Fibroblast of skin of right quadriceps (primary cell): ENCODE data around the gene PCSK5.
"Not testable (repeated sequence)": the region's sequence is repeated elsewhere in the genome, so short reads cannot be mapped to it uniquely, and the experiment has no call there.

Source experiments
- DNase-seq: peaks from one replicate; pipeline ENCODE4 v3.0.0-alpha.2; 2013

Gene PCSK5

DNA sequence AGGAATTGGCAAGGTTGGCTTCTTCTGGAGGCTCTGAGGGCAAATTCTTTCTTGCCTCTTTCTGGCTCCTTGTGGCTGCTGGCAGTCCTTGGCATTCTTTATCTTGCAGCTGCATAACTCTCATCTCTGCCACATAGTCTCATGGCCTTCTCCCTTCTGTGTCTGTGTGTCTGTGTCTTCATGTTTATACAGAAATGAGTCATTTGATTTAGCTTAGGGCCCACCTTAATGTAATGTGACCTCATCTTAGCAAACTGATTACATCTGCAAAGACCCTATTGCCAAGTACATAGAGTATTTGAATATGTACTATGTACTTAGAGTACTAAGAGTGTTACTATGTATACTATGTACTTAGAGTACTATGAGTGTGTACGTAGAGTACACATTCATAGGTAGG lies 381.3 kb downstream of the PCSK5 start:
- no peak for DNase-seq

DNA sequence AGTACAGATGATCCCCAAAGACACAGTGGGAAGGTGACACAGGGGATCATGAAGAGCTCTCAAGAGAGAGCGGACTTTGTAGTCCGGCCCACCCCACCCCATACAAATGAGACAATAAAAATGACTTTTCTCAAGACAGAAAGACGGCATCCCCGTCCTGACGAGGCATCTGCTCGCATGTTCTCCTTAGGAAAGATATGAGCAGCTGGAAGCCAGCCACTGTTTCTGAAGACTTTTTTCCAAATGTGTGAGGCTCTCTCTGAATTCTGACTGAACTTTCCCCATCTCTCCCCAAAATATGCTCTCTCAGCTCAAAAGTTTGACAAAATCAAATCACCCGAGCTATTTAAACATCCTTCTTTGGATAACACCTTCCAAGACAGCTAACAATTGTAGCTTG lies 398.6 kb downstream of the PCSK5 start:
- no peak for DNase-seq

DNA sequence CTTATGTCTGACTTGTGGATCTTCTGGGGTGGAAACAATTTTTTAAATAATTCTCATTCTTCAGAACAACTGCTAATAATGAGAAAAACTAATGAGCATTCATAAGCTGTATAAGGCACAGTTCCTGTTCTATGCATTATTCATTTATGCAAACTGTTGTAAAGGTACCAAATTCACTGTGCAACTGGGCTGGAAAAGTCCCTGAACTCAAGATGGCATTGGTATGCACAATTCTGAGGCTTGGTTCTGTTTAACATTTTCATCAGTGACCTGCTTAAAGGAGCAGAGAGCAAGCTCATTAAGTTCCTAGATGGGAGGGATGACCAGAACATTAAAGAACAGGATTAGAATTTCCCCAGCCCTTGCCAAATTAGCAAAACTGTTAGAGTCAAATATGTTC lies 399.2 kb downstream of the PCSK5 start:
- no peak for DNase-seq

DNA sequence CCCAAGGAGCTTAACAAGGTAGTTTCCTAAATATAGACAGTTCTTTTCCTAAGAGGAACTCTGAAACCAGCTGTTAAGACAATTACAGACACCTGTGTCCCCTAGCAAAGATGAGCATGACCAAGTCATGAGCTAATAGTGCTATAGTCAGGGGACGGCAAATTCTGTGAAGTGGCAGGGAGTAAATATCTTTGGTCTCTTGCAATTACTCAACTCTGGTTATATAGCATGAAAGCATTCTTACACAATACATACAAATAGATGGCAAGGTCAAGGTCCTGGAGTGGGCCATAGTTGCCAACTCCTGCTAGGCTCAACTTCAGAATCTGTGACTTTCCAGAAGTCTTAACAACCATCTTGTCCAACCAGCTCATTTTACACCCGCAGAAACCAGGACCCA lies 400.1 kb downstream of the PCSK5 start:
- DNase-seq, result no peak

DNA sequence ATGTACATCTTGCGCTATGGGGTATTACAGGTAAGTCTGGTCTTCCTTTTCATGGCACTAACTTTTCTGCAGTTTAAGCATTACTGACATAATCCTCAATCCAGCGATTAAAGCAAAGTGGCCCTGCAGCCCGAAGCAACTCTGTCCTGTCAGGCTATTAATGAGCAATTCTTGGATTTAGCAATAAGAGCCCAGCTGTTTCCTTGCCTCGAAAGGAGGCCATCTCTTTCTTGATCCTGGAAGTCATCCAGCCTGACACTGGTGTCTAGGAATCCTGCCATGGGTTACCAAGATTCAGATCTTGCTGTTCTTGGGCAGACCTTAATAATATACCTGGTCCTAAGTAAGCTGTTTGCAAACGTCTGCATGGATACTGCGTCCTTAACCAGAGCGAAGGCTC lies 401.8 kb downstream of the PCSK5 start:
- DNase-seq, result no peak

DNA sequence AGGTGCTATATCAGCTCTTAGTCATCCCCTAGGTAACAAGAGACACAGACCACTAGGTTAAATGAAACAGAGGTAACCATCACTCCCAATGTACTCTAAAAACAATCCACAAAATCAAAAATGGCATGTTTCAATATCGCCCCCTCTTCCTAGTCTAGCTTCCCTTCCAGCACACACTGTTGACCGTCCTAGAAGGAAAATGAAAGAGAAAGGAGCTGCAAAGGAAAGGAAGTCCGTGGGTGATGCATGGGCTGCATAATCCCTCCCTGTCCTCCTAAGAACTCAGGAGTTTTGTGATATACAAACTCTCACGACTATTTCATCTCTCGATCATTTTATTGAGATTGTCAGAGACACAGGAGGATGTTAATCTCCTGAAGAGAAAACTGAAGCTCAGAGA lies 402.2 kb downstream of the PCSK5 start:
- DNase-seq, result no peak

DNA sequence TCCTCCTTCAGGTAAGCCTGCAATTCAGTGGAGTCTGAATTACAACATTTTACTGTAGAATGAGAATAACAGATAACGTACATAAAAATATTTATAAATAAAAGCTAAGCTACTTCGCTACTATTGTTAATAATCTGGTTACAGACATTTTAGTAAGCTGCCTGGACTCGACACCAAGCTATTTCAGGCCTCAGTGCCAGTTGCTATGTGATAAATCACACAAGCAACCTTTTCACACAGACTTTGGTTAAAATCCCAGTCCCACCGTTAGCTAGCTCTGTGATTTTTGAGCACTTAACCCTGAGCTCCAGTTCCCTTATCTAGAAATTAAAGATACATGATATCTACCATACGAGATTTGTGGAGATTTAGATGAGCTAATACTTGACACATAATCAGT lies 403.8 kb downstream of the PCSK5 start:
- DNase-seq, result no peak

DNA sequence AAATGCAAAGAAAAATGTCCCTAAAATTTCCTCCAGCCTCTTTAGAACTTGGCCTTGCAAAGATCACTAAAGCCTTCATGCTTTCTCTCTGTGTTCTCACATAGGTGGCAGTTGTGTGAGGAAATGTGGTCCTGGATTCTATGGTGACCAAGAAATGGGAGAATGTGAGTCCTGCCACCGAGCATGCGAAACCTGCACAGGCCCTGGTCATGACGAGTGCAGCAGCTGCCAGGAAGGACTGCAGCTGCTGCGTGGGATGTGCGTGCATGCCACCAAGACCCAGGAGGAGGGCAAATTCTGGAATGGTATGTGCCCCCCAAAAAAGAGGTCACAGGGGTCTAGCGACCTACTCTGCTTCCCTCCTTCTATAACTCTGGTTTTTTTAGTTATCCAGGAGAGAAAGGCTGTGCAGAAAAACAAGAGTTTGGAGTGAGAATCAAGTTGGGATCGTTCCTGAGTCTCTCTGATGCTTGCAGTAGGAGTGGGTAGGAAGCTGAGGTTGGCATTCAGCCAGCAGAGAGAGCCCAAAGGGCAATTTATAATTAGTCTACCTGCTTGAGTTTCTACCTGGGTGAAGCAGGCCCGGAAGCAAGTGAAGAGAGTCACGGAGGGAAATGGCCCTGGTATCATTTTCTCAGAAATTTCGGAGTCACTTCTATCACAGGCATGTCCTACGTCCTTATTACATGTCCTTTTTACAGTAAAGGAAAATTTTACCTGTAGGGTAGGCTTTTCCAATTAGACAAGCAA lies 406.3 kb downstream of the PCSK5 start:
- DNase-seq, result no peak

DNA sequence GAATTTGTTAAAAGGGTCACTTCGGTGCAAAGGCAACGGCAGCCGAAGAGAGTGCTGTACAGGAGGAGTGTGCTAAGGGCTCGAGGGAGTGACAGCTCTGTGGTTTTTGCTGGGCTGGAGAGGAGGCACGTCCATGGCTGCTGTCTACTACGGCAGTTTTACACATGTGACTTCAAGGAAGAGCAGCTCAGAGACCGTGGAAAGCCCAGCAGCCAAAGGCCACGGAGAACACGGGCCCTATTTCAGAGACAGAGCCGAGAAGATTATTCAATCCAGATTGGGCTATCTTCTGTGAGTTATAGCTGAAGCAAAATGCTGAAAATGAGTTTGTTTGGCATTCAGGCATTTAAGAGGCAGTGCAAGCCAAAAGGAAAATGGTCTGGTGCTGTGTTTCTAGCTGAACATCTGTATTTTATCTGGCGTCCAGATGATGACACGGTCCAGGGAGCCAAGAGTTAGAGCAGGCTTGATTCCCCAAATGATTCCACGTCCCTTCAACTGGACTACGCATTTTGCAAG lies 407.3 kb downstream of the PCSK5 start:
- no peak for DNase-seq

DNA sequence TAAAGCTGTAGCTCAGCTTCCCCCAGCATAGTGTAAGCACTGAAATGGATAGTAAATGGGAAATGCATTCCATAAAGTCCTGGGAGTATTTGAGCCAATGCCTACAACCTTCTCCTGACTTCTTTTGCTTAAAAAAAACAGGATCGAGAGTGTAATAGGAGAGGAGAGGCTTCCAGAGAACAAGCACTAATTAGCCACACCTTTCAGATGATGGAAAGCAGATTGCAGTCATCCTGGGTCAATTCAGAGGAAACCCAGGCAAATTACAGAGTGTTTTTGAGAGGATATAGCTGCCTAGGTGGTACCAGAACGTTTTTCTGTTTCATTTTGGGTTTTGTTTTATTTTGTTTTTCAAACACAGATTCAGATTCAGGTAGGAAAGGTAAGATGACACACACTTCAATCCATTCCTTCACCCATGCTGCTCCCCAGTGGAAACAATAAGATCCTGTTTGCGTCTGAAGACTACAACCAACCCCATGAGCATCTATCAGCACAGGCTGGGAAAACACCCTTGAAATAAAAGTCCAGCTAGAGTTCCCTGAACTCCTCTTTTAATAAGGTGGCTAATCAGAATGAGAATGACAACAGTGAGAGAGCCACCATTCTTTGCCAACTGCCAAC lies 408.2 kb downstream of the PCSK5 start:
- peak; percentile 20 for DNase-seq

DNA sequence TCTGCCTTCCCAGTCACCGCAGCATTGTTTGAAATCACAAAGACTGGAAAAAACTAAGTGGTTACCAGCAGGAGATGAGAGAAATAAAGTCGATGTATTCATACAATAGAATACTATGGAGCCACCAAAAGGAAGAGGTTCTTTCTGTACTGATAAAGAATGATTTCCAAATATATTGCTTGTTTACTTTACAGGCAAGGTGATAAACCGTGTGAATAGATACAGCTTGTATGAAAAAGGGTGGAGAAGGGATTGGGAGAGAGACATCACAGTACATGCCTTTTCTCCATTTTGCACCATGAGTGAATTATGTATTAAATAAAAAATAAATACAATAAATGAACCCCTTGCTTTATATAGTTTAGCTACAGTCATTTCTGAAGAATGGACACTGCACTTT lies 412.1 kb downstream of the PCSK5 start:
- DNase-seq, result no peak

DNA sequence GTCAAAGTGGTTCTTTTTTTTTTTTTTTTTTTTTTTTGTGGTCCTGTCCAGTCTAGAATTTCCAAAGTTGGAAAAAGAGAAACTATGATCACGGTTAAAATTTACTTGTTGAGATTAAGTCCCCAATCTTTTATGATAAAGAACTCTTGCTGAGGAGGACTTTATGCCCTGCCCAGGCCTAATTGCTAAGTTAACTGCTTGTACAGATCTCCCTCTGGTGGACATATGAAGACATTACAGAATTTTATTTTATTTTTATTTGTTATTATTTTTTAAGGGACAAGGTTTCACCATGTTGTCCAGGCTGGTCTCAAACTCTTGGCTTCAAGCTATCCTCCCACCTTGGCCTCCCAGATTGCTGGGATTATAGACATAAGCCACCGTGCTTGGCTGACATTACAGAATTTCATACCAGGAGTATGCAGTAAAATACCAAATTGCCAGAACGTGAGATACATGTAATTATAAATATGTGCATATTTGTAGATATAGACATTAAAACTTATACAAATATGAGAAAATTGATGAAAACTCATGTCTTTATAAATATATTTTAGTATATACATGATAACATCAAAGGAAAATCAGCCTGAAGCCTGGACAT lies 412.6 kb downstream of the PCSK5 start:
- DNase-seq, result peak; percentile 44

DNA sequence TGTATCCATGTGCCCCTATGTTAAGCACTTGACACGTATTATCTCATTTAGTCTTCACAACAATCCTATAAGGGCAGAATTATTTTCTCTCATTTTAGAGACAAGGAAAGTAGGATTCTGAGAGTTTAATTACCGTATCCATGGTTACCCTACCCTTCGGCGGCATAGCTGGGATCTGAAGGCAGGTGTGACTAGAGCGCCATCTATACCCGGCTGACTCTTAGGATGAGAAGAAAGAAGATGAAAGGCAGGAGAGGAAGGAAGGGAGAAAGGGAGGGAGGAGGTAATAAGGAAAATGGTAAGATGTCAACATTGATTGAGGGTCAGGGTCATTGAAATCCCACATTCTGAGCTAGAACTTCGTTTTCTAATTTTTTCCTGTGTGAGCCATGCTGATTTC lies 416.6 kb downstream of the PCSK5 start:
- not testable (repeated sequence) for DNase-seq

DNA sequence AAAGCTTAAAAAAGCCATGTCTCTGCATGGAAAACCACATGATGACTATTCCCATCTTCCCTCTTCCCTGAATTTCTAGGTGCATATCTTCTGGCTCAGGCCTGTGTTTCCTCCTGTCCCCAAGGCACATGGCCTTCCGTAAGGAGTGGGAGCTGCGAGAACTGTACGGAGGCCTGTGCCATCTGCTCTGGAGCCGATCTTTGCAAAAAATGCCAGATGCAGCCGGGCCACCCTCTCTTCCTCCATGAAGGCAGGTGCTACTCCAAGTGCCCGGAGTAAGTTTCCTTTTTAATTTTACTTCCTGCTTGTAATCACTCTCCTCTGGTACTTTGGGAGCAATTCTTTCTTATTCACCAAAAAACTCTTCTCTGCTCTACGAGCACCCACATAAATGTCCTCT lies 420.1 kb downstream of the PCSK5 start:
- DNase-seq, result no peak

DNA sequence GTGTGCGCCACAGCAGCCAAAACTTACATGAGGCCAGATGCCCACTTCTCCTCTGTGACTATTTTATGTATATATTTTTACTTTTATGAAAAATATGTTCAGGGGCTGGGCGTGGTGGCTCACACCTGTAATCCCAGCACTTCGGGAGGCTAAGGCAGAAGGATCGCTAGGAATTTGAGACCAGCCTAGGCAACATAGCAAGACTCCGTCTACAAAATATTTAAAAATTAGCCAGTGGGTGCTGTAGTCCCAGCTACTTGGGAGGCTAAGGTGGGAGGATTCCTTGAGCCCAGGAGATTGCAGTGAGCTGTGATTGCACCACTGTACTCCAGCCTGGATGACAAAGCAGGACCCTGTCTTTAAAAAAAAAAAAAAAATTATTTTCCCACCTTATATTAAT lies 420.5 kb downstream of the PCSK5 start:
- DNase-seq, result no peak

DNA sequence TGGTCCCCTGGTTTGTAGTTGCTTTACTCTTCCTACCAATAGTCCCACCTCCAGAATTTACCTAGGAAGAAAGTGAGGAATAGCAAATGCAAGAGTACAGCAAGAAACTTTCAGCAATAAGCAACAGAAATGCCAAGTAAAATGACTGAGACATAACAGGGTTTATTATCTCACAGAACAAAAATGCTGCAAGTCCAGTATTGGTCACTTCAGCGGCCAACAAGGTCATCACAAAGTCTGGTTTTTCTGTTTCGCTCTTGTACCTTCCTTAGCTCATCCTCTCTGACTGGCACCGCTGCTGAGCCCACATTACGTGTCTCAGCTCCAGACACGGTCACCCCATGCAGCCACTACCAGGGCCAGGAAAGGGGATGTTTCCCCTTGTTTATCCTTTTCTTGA lies 421.1 kb downstream of the PCSK5 start:
- no peak for DNase-seq

DNA sequence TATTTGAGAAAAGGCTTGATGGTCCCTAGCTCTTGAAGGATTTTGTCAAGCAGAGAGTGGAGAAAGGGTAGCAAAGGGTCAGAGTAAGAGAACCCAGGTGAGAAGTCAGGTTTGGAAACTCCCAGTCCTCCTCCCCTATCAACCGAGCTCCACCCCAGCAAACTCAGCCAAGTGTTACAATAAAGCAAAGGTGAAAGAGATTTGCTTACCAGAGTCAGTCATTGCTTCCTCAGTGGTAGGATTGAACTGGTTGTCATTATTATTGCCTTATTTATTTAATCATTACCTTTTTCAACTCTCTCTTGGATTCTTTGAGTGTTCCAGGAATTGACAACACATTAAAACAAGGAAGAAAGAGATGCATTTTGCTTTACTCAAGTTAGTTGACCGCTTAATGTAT lies 423.3 kb downstream of the PCSK5 start:
- no peak for DNase-seq

DNA sequence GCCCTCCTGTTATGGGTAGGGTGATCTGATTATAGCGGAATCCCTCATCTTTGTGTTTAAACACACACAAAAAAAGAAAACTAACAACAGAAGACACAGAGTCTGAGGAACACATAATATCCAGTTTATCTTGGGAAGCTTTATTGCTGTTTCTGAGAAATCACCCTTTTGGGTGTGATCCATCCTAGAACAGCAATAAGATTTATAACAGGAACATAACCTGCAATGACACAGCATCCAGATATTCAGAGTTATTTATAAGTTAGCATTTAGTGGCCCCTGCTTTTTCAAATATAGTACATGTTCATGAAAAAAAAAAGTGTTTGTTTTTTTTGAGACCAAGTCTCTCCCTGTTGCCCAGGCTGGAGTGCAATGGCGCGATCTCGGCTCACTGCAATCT lies 423.8 kb downstream of the PCSK5 start:
- no peak for DNase-seq

DNA sequence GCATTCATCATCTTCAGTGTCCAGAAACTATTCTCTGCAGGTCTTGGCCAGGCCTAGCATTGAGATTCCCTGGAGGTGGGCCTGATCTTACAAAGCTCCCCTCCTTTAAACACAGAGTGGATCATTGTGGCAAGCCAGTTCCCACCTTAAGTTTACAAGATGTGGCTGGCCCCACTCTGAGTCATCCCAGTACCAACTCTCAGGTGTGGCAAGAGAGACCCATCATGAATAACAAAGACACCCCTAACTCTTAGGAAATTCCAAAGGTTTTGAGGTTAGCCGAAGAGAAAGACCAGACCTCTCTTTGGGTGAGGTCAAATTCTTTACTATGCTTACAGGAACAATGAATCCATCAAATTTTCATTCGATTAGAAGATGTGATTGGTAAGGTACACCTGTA lies 425.6 kb downstream of the PCSK5 start:
- DNase-seq, result no peak

DNA sequence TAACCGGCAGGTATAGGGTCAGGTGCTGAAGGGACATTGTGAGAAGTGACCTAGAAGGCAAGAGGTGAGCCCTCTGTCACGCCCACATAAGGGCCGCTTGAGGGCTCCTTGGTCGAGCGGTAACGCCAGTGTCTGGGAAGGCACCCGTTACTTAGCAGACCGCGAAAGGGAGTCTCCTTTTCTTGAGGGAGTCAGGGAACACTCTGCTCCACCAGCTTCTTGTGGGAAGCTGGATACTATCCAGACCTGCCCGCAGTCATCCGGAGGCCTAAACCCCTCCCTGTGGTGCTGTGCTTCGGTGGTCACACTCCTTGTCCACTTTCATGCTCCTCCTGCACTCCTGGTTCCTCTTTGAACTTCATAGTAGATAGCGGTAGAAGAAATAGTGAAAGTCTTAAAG lies 429.0 kb downstream of the PCSK5 start:
- not testable (repeated sequence) for DNase-seq

DNA sequence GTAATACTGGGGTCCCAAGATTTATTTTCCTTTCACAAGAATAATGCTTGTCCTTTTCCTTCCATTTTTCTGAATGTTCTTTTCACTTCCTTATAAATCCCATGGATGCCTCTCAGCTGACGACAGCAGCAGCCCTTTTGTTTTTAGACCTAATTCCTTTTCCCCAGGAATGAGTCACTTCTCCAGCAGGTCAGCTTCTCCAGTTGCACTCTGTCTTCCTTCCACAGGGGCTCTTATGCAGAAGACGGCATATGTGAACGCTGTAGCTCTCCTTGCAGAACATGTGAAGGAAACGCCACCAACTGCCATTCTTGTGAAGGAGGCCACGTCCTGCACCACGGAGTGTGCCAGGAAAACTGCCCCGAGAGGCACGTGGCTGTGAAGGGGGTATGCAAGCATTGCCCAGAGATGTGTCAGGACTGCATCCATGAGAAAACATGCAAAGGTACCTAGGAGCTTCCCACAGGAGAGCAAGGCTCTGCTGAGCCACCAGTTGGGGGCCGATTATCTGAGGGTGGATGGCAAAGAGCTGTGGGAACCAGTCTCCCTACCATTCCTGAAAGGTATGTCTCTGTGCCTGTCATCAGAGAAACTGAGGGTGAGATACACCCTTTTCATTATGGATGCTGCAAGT lies 430.8 kb downstream of the PCSK5 start:
- peak; percentile 50 for DNase-seq

DNA sequence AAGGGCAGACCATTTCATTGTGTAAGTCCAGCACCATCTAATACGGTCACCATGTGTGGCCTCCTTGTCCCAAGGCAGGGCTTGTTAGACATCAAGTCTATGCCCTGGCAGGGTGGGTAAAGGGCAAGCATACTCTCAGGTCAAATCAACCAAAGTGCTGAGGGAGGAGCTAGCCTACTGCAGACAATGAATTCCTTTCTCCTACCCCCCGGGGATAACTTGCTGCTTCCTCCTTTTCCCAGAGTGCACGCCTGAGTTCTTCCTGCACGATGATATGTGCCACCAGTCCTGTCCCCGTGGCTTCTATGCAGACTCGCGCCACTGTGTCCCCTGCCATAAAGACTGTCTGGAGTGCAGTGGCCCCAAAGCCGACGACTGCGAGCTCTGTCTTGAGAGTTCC lies 432.3 kb downstream of the PCSK5 start:
- DNase-seq, result no peak

DNA sequence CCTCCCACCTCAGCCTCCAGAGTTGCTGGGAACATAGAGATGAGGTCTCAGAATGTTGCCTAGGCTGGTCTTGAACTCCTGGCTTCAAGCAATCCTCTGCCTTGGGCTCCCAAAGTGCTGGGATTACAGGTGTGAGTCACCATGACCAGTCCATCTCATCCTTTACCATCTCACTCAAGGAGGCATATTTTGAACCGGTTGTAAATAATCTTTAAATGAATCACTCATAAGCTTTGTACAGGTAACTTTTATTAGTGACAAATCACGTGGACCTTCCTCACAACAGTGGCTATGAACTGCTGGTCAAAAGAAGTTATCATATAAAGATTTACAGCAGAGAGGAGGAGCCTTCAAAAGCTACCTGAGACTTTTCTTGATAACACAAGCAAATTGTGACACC lies 433.0 kb downstream of the PCSK5 start:
- DNase-seq, result no peak

DNA sequence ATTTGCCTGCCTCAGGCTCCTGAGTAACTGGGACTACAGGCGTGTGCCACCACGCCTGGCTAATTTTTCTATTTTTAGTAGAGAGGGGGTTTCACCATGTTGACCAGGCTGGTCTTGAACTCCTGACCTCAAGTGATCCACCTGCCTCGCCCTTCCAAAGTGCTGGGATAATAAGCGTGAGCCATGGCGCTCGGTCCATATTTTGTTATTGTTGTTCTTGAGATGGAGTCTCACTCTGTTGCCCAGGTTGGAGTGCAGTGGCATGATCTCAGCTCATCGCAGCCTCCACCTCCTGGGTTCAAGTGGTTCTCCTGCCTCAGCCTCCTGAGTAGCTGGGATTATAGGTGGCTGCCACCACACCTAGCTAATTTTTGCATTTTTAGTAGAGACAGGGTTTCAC lies 433.6 kb downstream of the PCSK5 start:
- DNase-seq, result not testable (repeated sequence)
